Thyroid gland (tissue), 4 donors: ENCODE measurements around the gene SPATA20.

ENCODE experiments used
- CTCF ChIP-seq, 6 experiments: fragments of 200-600 bp in 3 of 6; fragments of 450-650 bp in 3 of 6; sonication (generic) in 3 of 6; IDR thresholded peaks; one replicate each; pipeline ENCODE4 v1.5.1; 2016 to 2019; ENCODE audit warnings: antibody characterized with exemption in 6 of 6, mild to moderate bottlenecking in 2 of 6, inconsistent platforms in 1 of 6, moderate library complexity in 1 of 6
- POLR2A ChIP-seq, 2 donors: fragments of 450-650 bp; IDR thresholded peaks; one replicate each; pipeline ENCODE4 v1.6.1; 2017; ENCODE audit warnings: antibody characterized with exemption in 2 of 2, mild to moderate bottlenecking in 2 of 2, moderate library complexity in 1 of 2

- TF ChIP-seq CTCF (IDR thresholded peaks at IDR 0.05) (no peak), POLR2A (IDR thresholded peaks at IDR 0.05) (no peak)
Measured at GRCh38 chr17:50551884-50552283, 4.9 kb downstream of the SPATA20 start.
